ENCODE measurements around the gene IPO7. TPM values are rescaled to one million over a fixed set of nuclear protein-coding genes. Genes with fewer than 3 reads are reported as not detected.
A peak's percentile ranks its signal among the peaks of the same experiment; 100 is the strongest.

IPO7 gene
- total RNA-seq, 1 donor from 2014 or later = 93.4 TPM

GRCh38 chr11:9462172-9462799 is 77.8 kb downstream of the IPO7 start:
- DNase-seq (ENCODE audit: low spot score in 2 of 2) = no peak
- Histone ChIP-seq H3K9me3 (no peaks in the 10 kb centered on the region), H3K36me3 (no peaks in the 10 kb centered on the region), H3K27ac (peak overlapping the region; percentile 96 to 99), H3K4me1 (peaks cover 5 to 21% of the 10 kb centered on the region in 2 donors), H3K4me3 (peak overlapping the region; percentile 81 to 89), H3K27me3 (no peaks in the 10 kb centered on the region)
- TF ChIP-seq CTCF (IDR thresholded peaks at IDR 0.05) = no peak
- intact Hi-C loops (cut with DNase I) = loop anchor here (5.0 kb wide), 1 partner anchor 195 kb away; the partner anchor contains the start of gene DENND5A

- H3K27ac ChIP-seq = peak overlapping the region; percentile 96 to 99
- no peaks in the 10 kb centered on the region for H3K27me3 ChIP-seq
Measured at GRCh38 chr11:9462806-9463537, 78.5 kb downstream of the IPO7 start.

GRCh38 chr11:9470765-9471164 is 86.3 kb downstream of the IPO7 start:
- no peaks in the 10 kb centered on the region for H3K4me1 ChIP-seq
- no peak overlapping the region for H3K27ac ChIP-seq
- H3K36me3 ChIP-seq = peaks cover 27 to 54% of the 10 kb centered on the region in 2 donors
- no peak for TF ChIP-seq CTCF (IDR thresholded peaks at IDR 0.05)
- H3K27me3 ChIP-seq = no peaks in the 10 kb centered on the region
- intact Hi-C loops (cut with DNase I) = no loop called here
- no peak overlapping the region for H3K4me3 ChIP-seq
- DNase-seq (ENCODE audit: low spot score in 2 of 2) = no peak
- no peaks in the 10 kb centered on the region for H3K9me3 ChIP-seq

More at GRCh38 chr11:9462806-9463537, 78.5 kb downstream of the IPO7 start:
- no peak for DNase-seq (ENCODE audit: low spot score in 2 of 2)
- no peak for TF ChIP-seq CTCF (IDR thresholded peaks at IDR 0.05)
- Histone ChIP-seq H3K4me1 (peaks cover 5 to 21% of the 10 kb centered on the region in 2 donors), H3K4me3 (no peak overlapping the region), H3K36me3 (no peaks in the 10 kb centered on the region), H3K9me3 (no peaks in the 10 kb centered on the region)
- intact Hi-C loops (cut with DNase I) = loop anchor here (5.0 kb wide), 1 partner anchor 196 kb away; the partner anchor contains the start of gene DENND5A

GRCh38 chr11:9473408-9473807 is 89.0 kb downstream of the IPO7 start:
- Histone ChIP-seq H3K36me3 (peaks cover 42 to 61% of the 10 kb centered on the region in 2 donors), H3K27ac (no peak overlapping the region), H3K9me3 (no peaks in the 10 kb centered on the region), H3K4me1 (no peaks in the 10 kb centered on the region), H3K4me3 (no peak overlapping the region), H3K27me3 (no peaks in the 10 kb centered on the region)
- intact Hi-C loops (cut with DNase I) = no loop called here
- DNase-seq (ENCODE audit: low spot score in 2 of 2) = no peak
- TF ChIP-seq CTCF (IDR thresholded peaks at IDR 0.05) = no peak

GRCh38 chr11:9479899-9480298 is 95.4 kb downstream of the IPO7 start:
- no peak overlapping the region for H3K27ac ChIP-seq
- no peak for DNase-seq (ENCODE audit: low spot score in 2 of 2)
- no peaks in the 10 kb centered on the region for H3K9me3 ChIP-seq
- TF ChIP-seq CTCF (IDR thresholded peaks at IDR 0.05) = no peak
- H3K4me1 ChIP-seq = no peaks in the 10 kb centered on the region
- peaks cover 42 to 48% of the 10 kb centered on the region in 2 donors for H3K36me3 ChIP-seq
- H3K4me3 ChIP-seq = no peak overlapping the region
- no peaks in the 10 kb centered on the region for H3K27me3 ChIP-seq
- intact Hi-C loops (cut with DNase I) = no loop called here

Data from ascending aorta (tissue), 2 donors.